Smooth muscle cell (in vitro differentiated cells): ENCODE data around the gene ZHX3. TPM values are rescaled to one million over a fixed set of nuclear protein-coding genes. Genes with fewer than 3 reads are reported as not detected.

Source experiments
- DNase-seq: peaks from one replicate; lab custom pipeline; 2025; ENCODE audit not compliant: unreplicated experiment; lab: John Stamatoyannopoulos, UW
- H2AFZ ChIP-seq: fragments of 200-600 bp; sonication (generic); 2 replicates; pipeline ENCODE4 v1.6.0; 2016; ENCODE audit warnings: antibody characterized with exemption, low read depth, mild to moderate bottlenecking
- H3F3A ChIP-seq: fragments of 200-600 bp; sonication (generic); 2 replicates; pipeline ENCODE4 v1.6.0; 2017; ENCODE audit warnings: antibody characterized with exemption, low read depth
- H3K27ac ChIP-seq: fragments of 200-600 bp; sonication (generic); 2 replicates; pipeline ENCODE4 v1.5.1; 2016; ENCODE audit warnings: low read depth, mild to moderate bottlenecking
- H3K27me3 ChIP-seq: fragments of 200-600 bp; sonication (generic); 2 replicates; pipeline ENCODE4 v1.6.1; 2016; ENCODE audit warnings: low read depth, mild to moderate bottlenecking
- H3K36me3 ChIP-seq: fragments of 200-600 bp; sonication (generic); 2 replicates; pipeline ENCODE4 v1.5.1; 2016; ENCODE audit warnings: low read depth
- H3K4me1 ChIP-seq: fragments of 200-600 bp; sonication (generic); 2 replicates; pipeline ENCODE4 v1.5.1; 2016; ENCODE audit warnings: low read depth
- H3K4me2 ChIP-seq: fragments of 200-600 bp; sonication (generic); 2 replicates; pipeline ENCODE4 v1.6.0; 2016; ENCODE audit warnings: mild to moderate bottlenecking
- H3K4me3 ChIP-seq: fragments of 200-600 bp; sonication (generic); 2 replicates; pipeline ENCODE4 v1.5.1; 2016; ENCODE audit warnings: mild to moderate bottlenecking
- H3K79me2 ChIP-seq: fragments of 200-600 bp; sonication (generic); 2 replicates; pipeline ENCODE4 v1.6.0; 2016; ENCODE audit warnings: low read depth, mild to moderate bottlenecking
- H3K9ac ChIP-seq: fragments of 200-600 bp; sonication (generic); 2 replicates; pipeline ENCODE4 v1.6.0; 2016; ENCODE audit warnings: low read depth
- H3K9me3 ChIP-seq: fragments of 200-600 bp; sonication (generic); replicated peaks from 2 replicates; pipeline ENCODE4 v1.5.1; 2016; ENCODE audit warnings: low read depth
- H4K20me1 ChIP-seq: fragments of 200-600 bp; sonication (generic); 2 replicates; pipeline ENCODE4 v1.6.0; 2016; ENCODE audit warnings: low read depth
- WGBS: methylation state at CpG from one replicate; pipeline ENCODE4 v1.1.7; 2016; ENCODE audit warnings: low lambda C conversion rate; 5-methylcytosine and 5-hydroxymethylcytosine counted together
- polyA plus RNA-seq: library from polyadenylated mRNA; unstranded; fragments of >200 nt; fragmentation: Nextera tagmentation; extraction: Ambion mirVana; gene quantifications from 2 replicates; pipeline ENCODE4 v1.2.1, GENCODE V29; 2016
- total RNA-seq: library from RNA; depleted of rRNA; stranded (reverse); fragments of >200 nt; gene quantifications from 2 replicates; pipeline ENCODE4 v1.2.3, GENCODE V29; 2014
- TF ChIP-seq, protein P1 (sequence below): fragments of 200-600 bp; sonication (generic); IDR thresholded peaks from 2 replicates; pipeline ENCODE4 v1.5.1; 2017; ENCODE audit warnings: borderline replicate concordance, mild to moderate bottlenecking, antibody characterized with exemption; ENCODE audit not compliant: insufficient read depth, poor library complexity, severe bottlenecking

The ZHX3 gene
- total and polyA plus RNA-seq, 2 experiments from 2014 or later: 10.1 to 17.1 TPM

- Histone ChIP-seq H3K36me3 (no peaks in the 10 kb centered on the region), H3K27ac (no peak overlapping the region), H3K9me3 (no peaks in the 10 kb centered on the region), H3F3A (no peaks in the 10 kb centered on the region), H3K4me2 (no peak overlapping the region), H4K20me1 (peaks cover 31% of the 10 kb centered on the region), H3K4me1 (no peaks in the 10 kb centered on the region), H3K79me2 (peaks cover 10% of the 10 kb centered on the region), H3K27me3 (no peaks in the 10 kb centered on the region), H3K4me3 (no peak overlapping the region), H2AFZ (no peak overlapping the region), H3K9ac (no peak overlapping the region)
- TF ChIP-seq, protein P1, sequence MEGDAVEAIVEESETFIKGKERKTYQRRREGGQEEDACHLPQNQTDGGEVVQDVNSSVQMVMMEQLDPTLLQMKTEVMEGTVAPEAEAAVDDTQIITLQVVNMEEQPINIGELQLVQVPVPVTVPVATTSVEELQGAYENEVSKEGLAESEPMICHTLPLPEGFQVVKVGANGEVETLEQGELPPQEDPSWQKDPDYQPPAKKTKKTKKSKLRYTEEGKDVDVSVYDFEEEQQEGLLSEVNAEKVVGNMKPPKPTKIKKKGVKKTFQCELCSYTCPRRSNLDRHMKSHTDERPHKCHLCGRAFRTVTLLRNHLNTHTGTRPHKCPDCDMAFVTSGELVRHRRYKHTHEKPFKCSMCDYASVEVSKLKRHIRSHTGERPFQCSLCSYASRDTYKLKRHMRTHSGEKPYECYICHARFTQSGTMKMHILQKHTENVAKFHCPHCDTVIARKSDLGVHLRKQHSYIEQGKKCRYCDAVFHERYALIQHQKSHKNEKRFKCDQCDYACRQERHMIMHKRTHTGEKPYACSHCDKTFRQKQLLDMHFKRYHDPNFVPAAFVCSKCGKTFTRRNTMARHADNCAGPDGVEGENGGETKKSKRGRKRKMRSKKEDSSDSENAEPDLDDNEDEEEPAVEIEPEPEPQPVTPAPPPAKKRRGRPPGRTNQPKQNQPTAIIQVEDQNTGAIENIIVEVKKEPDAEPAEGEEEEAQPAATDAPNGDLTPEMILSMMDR: no peak
- no peak for DNase-seq
- WGBS: 95% methylated on average over 4 of the region's 4 CpGs
These were observed 42.2 kb downstream of the ZHX3 start for GRCh38 chr20:41275301-41275731.

DNA sequence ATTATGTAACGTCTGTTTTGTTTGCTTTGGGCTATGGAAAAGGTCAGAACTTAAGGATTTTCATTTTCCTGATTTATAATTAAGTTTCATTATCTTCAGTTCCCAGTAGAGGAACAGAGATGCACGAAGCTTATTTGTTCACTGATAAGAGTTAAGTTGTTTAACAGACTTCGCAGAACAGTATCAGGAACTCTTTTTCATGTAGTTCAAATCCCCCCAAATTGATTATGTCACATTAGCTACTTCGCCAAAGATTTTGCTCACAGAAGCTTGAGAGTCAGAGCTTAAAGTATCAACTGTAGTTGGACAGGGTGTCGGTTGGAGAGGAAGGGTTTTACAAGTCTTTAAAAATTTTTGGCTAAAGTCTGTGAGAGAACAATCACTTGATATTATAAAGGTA lies 43.4 kb downstream of the ZHX3 start:
- TF ChIP-seq, protein P1: no peak
- no peak overlapping the region for H3K9ac ChIP-seq
- H3K4me2 ChIP-seq: no peak overlapping the region
- no peak overlapping the region for H3K27ac ChIP-seq
- H2AFZ ChIP-seq: no peak overlapping the region
- no peak overlapping the region for H3K4me3 ChIP-seq
- 78% methylated on average over 5 of the region's 5 CpGs for WGBS
- no peaks in the 10 kb centered on the region for H3F3A ChIP-seq
- no peaks in the 10 kb centered on the region for H3K36me3 ChIP-seq
- peaks cover 37% of the 10 kb centered on the region for H4K20me1 ChIP-seq
- H3K79me2 ChIP-seq: peaks cover 5% of the 10 kb centered on the region
- H3K27me3 ChIP-seq: no peaks in the 10 kb centered on the region
- H3K9me3 ChIP-seq: no peaks in the 10 kb centered on the region
- no peaks in the 10 kb centered on the region for H3K4me1 ChIP-seq
- no peak for DNase-seq

DNA sequence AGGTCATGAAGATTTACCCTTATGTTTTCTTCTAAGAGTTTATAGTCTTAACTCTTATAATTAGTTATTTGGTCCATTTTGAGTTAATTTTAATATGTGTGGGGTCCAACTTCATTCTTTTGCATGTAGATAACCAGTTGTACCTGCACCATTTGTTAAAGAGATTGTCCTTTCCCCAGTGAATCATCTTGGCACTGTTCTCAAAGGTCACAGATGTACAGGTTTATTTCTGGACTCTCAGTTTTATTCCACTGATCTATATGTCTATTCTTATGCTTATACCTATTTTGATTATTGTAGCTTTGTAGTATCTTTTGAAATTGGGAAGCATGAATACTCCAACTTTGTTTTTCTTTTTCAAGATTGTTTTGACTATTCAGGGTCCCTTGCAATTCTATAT lies 44.1 kb downstream of the ZHX3 start:
- H3K36me3 ChIP-seq: no peaks in the 10 kb centered on the region
- peaks cover 38% of the 10 kb centered on the region for H4K20me1 ChIP-seq
- no peak overlapping the region for H3K9ac ChIP-seq
- peaks cover 5% of the 10 kb centered on the region for H3K79me2 ChIP-seq
- no peaks in the 10 kb centered on the region for H3F3A ChIP-seq
- H3K9me3 ChIP-seq: no peaks in the 10 kb centered on the region
- H2AFZ ChIP-seq: no peak overlapping the region
- no peak for DNase-seq
- H3K27me3 ChIP-seq: no peaks in the 10 kb centered on the region
- H3K27ac ChIP-seq: no peak overlapping the region
- H3K4me1 ChIP-seq: no peaks in the 10 kb centered on the region
- H3K4me3 ChIP-seq: no peak overlapping the region
- H3K4me2 ChIP-seq: no peak overlapping the region
- TF ChIP-seq, protein P1: no peak

DNA sequence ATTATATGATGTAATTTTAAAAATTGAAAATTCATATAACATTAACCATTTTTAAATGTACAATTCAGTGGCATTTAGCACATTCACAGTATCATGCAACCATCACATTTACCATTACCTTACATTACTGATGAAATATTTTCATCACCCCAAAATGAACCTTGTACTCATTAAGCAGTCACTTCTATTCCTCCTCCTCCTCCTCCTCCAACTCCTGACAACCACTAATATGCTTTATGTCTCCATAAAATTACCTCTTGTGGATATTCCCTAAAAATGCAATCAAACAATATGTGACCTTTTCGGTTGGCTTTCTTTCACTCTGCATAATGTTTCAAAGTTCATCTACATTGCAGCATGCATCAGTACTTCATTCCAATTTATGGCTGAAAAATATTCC lies 45.2 kb downstream of the ZHX3 start:
- Histone ChIP-seq H3K79me2 (peaks cover 5% of the 10 kb centered on the region), H3K4me2 (no peak overlapping the region), H3K27me3 (no peaks in the 10 kb centered on the region), H3F3A (no peaks in the 10 kb centered on the region), H3K4me1 (peaks cover 3% of the 10 kb centered on the region), H3K27ac (no peak overlapping the region), H3K9ac (no peak overlapping the region), H3K36me3 (no peaks in the 10 kb centered on the region), H2AFZ (no peak overlapping the region), H4K20me1 (peaks cover 35% of the 10 kb centered on the region), H3K9me3 (no peaks in the 10 kb centered on the region), H3K4me3 (no peak overlapping the region)
- WGBS: 94% methylated on average over 1 of the region's 1 CpG
- DNase-seq: no peak
- TF ChIP-seq, protein P1: no peak
